Measurements from ENCODE around the gene BBOX1.
"Not testable (repeated sequence)": the region's sequence is repeated elsewhere in the genome, so short reads cannot be mapped to it uniquely, and the experiment has no call there.

Gene BBOX1

DNA sequence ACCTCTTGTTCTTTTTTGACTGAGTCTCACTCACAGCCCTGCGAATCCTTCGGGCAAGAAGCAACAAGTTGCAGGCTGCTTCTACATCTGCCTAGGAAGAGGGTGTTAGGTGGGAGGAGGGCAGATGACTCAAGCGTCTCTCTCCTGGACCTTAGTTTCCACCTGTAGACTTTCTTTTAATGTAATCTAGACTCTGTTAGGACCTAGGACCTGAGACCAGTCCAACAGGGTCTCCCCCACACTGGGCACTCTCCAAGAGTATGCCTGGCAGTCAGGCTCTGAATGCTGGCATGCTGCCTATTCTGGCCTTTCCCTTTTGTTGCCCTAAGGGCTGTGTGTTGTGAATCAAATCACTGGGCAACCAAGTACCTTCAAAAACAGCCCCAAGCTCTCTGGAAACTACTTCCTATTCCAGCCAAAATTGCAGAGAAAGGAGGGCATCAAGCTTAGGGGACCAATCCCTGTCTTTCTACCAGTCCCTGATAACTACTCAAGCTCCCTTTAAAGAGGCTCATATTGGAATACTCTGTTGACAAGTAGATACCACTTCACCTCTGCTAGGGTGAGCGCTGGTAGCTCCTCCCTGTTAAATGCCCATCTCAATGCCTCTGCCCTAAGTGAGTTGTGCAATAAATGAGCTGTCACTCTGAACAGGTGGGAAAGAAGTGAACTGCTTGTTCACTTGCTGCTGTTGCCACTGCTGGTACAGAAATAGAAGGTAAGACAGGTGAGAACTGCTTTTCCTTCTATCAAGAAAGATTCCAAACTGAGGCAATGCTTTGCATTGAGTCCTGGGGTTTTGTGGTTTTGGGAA is at the start of gene BBOX1:
Gene BBOX1, plus strand, starts transcription at position 514 of the 814 bp plus-strand sequence. CDS start 14,616 bp downstream, outside the sequence.
- peak; percentile 71 for DNase-seq

GRCh38 chr11:26992031-26992541 is 48.5 kb upstream of the BBOX1 start:
- no peak for DNase-seq

- peak; percentile 39 for DNase-seq
Measured at GRCh38 chr11:26993965-26994457, 46.6 kb upstream of the BBOX1 start, which contains the start of gene FIBIN. TSS of gene FIBIN (plus strand) at chr11:26994112. CDS start at chr11:26994527, 415 bp downstream.

- no peak for DNase-seq
Measured at GRCh38 chr11:26994631-26995095, 46.0 kb upstream of the BBOX1 start.

- no peak for DNase-seq
Measured at GRCh38 chr11:26995701-26996460, 44.7 kb upstream of the BBOX1 start.

DNA sequence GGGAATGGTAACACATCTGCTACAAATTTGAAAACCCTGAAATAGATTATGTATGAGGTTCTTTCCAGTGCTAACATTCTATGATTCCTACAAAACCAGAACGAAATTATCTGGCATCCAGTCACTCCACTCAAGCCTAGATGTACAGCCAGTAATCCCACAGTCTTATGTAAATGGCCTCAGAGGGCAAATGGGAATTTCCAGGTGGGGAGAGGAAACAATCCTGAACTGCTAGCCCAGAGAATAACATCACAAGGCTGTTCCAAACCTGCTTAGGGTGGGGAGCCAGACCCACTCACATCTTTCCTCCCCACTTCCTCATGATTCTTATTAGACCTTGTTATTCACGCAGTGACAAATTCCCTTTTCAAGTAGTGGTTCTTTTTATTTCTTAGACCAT is 43.2 kb upstream of the BBOX1 start:
- DNase-seq = no peak

DNA sequence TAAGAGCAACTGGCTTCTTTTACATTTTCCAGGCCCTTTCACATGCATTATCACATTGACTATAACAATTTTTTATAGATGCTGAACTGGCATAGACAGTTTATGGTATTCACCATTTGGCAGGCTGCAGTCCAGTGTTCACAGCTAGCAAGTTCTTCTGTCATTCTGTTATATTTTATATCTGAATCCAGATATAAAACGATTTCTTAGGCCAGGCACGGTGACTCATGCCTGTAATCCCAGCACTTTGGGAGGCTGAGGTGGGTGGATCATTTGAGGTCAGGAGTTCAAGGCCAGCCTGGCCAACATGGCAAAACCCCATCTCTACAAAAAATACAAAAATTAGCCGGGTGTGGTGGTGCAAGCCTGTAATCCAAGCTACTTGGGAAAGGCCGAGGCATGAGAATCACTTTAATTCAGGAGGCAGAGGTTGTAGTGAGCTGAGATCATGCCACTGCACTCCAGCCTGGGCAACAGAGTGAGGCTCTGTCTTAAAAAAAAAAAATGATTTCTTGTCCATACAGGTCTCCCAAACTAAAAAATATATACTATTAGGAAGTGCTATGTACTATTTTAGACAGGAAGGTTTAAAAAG is 39.4 kb upstream of the BBOX1 start:
- not testable (repeated sequence) for DNase-seq

GRCh38 chr11:27002431-27002830 is 38.2 kb upstream of the BBOX1 start:
- no peak for DNase-seq

GRCh38 chr11:27002838-27003237 is 37.8 kb upstream of the BBOX1 start:
- no peak for DNase-seq

- no peak for DNase-seq
Measured at GRCh38 chr11:27004103-27004502, 36.5 kb upstream of the BBOX1 start.

- DNase-seq = no peak
Measured at GRCh38 chr11:27008811-27009535, 31.6 kb upstream of the BBOX1 start.

DNA sequence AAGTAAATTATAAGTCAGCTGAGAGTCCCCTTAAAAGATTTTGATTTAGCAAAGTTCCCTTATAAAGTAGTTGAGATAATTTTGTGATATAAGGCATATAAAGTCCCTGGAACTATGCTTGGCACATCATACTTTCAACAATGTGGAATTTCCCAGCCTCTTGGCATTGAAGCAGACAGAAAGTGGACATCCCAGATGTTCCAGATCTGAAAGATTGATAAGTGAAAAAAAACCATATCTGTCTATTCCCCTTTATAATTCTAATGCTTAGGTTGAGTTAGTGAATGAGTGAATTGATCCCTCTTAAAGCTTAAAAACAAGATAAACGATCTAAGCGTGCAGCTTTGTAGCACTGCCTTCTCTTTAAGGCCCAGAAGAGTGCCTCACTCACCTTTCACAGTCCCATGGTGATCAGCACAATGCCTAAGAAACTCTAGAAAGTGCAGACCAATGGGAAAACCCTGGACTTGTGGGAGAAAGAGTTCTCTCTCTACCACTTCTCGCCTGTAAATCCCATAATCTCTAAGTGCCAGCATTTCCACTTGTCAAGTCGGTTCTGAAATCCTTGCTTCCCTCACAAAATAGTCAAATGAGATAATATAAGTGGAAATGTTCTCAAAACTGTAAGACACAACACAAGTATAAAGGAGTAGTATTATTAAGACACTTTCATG is 28.9 kb upstream of the BBOX1 start:
- peak; percentile 37 for DNase-seq

DNA sequence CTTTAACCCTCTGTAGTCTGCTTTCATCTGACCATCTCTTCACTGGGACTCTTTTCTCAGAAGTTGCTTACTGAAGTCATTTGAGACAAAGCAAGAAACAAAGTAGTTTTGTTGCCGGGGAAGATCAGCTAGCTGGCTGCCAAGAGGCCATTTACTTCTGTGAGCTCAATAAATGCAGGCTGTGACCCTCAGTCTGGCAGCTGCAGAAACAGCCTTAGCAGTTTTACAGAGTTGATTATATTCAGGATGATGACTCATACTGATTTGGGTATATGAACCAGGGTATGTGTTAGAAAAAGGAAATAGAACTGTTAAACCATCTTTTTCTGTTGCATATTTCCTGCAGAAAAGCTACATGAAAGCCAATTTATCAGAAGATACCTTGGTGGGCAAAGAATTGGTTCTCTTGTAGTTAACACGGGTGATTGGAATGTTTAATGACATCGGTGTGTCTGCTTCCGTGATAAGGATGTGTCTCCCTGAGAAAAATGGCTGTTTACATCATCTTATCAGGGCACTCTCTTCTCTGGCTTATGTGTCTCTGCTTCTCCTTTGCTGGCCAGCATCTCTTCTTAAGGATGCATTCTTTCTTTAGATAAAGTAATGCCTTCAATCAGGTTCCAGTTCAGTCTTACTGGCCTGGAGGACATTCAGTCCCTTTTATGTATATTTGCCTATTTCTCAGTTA is 28.2 kb upstream of the BBOX1 start:
- DNase-seq = peak; percentile 37

DNA sequence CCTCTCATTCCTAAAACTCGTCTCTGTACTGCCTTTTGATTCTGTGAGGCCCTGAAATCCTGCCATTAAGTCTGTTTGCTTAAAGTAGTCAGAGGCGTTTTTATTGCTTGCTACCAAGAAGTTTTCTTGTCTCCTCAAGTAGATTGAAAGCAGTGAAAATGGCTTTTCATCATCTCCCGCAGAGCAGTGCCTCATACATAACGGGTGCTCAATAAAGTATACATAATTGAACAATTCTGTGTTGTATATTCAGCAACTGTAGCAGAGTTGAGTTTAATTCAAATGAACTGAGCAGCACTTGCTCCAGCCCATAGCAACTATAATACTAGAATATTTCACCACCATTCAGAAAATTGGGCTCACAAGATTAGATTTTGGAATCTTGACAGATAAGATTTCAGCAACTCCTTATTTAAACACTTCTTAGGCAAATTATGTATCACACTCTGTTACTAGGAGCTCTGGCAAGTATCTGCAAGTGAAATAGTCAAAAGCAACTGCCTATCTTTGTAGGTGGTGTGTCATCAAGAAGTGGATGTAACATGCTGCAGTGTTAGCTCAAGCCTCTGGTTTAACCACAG is 26.7 kb upstream of the BBOX1 start:
- no peak for DNase-seq

DNA sequence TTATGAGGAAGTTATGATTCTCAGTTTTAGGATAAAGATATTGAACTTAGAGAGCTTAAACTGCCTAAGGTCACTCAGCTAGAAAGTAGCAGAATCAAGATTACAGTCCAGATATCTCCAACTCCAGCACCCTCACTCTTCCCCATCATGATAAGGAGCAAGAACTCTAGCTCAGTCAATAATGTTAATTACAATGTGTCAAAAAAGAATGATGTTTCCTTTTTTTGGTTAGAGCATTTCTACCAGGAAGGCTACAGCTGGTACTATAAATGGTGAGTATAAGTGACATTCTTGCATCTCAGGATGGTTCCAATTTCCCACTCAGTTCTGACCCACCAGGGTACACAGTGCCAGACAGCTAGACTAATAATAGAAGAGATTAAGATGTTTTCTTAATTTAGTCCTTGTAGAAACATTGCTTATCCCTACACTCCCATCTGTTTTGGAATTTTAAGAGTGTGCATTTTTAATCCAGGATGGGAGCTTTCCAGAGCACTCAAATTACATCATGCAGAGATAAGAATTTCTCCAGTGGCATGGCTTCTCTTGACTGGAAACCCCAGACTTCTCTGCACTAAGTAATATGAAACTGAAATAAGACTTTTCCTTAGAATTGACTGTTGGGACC is 21.6 kb upstream of the BBOX1 start:
- DNase-seq = no peak

DNA sequence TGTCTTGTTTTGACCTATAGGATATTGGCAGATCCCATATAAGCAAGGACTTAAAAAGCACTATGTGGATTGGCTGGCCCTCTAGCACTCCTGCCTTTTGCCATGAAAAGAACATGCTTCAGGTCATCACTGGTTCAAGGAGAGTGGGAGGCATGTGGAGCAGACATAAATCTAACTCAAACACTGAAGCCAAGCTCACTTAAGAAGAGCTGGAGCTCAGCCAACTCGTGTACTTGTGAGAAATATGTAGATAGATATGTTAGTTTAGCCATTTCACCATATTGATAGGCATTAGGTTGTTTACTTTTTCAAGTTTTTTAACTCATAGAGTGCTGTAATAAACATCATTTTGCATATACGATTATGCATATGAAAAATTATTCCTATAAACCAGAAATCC is 19.9 kb upstream of the BBOX1 start:
- DNase-seq = no peak

GRCh38 chr11:27022659-27023251 is 17.9 kb upstream of the BBOX1 start:
- DNase-seq = no peak

DNA sequence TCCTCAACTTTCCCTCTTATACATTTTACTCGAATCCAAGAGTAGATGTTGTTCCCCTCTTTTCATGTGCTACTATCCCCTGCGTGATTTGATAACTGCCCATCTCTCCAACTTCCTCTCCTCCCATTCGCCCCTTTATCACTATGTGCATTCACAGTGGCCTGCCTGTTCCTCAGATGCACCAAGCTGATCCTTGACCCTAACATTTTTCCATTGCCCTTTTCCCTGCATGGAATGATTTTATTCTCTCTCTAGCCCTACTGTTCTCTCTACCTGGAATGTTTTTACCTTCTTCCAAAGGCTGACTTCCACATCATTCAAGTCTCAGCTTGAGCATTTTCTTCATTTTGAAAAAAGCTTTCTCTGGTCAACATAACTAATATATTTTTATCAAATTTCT is 15.8 kb upstream of the BBOX1 start:
- DNase-seq = no peak

DNA sequence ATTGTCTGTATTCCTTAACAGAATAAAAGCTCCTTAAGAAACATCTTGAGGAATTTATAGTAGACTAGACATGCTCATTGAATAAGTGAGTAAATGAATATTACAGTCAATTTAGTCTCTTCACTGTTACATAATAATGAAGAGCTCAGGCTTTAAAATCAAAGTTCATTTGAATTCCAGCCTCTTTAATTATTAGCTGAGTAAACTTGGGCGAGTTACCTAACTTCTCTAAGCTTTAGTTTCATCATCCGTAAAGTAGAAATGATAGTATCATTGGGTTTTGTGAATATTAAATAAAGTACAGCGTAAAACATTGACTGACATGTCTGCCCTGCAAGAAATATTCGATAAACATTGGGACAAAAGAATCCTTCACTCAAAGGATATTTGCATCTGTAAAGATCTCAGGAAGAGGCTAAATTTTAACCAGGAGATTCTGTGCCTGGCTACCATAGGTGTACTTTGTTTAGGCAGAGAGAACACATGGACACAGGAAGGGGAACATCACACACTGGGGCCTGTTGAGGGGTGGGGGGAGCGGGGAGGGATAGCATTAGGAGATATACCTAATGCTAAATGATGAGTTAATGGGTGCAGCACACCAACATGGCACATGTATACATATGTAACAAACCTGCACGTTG is 15.2 kb upstream of the BBOX1 start:
- no peak for DNase-seq
